Ramos (cell line): ENCODE measurements around the gene NAV3.

Experiments used
- in situ Hi-C: fragments of 300-500 bp; cut with MboI; formaldehyde crosslinking; loops from one replicate; pipeline ENCODE4 v1.14.3; 2022; ENCODE audit warnings: low sequenced_read_pairs; ENCODE audit not compliant: unreplicated experiment

NAV3 gene

DNA sequence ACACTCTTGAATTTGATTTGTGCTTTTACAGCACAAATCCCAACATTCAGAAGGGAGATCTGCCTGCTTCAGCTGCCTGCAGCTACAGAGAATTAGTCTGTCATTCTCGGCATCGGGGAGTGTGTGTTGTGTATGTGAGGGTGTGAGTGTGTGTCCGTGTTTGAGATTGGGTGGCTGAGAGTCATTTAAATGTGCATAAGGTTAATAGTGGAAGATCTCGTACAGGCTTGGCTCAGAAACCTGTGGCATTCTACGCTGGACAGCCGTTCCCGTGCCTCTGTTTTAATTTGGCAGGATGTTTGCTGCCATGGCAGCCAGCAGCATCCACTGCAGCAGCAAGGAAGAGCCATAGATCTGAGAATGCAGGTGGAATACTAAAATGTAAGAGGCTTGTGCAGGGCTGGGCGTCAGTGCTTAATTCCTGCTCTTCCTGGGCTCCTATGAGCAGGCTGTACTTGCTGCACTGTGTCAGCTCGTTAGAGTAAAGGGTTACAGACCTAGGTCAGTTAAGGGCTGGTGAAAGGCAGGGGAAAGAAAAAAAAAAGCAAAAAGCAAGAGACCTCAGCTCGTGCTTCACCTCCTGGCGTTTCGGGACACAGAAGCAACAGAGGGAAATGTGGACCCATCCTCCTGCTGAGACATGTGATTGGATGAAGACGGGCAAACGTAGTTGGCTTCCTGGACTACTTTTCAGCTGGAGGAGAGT is 205.4 kb downstream of the NAV3 start:
- in situ Hi-C loops = no loop called here

DNA sequence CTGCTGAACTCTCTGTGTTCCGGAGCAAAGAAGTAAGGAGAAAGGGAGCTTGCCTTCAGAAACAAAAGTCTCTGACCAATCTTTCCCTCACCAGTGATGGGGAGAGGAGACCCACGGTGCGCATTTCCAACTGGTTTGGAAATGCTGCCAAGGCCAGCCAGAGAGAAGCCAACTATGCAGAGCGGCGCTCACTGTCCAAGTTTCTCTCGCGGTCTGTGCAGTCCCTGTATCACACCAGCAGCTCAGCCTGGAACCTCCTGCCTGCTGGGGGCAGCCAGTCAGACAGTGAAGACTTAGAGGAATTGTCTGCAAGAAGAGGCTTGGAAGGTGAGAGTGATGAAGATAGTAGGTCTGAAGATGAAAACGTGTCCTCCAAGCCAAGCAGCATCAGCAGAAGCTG is 206.2 kb downstream of the NAV3 start:
- in situ Hi-C loops = no loop called here

- in situ Hi-C loops = no loop called here
Measured at GRCh38 chr12:78037707-78038106, 207.0 kb downstream of the NAV3 start.

DNA sequence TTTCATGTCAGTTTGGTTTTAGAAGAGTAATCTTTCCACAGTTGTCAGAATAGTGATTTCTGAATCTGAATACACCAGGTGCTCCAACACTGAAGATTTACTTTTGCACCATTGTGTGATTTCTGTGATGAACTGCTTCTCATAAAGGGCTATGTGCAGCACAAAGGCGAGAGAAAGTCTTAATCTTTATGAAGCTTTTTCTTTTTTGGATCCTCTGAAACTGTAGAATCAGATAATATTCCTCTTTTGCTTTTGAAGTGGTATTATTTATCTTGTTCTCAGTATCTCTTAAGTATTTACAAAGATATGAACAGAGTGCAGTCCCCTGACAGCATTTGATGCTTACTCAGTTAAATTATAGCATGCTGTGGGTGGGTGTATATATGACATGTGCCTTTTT is 207.8 kb downstream of the NAV3 start:
- in situ Hi-C loops = no loop called here

DNA sequence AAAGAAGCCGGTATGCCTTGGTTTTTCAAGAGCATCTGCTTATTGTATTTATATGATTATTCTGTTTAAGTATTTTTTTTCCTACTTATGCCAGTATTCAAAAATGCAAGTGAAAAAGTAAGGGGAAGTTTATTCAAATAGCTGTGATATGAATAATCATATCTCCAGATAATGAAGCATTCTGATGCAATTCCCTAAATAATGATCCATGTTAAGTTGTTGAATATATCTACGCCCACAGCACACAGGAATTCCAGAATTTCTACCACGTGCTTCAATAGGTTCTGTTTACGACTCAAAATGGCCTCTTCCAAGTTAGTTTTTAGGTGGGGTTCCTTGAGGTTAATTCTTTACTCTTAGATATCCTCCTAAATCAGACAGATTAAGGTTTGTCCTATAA is 208.3 kb downstream of the NAV3 start:
- in situ Hi-C loops = no loop called here

DNA sequence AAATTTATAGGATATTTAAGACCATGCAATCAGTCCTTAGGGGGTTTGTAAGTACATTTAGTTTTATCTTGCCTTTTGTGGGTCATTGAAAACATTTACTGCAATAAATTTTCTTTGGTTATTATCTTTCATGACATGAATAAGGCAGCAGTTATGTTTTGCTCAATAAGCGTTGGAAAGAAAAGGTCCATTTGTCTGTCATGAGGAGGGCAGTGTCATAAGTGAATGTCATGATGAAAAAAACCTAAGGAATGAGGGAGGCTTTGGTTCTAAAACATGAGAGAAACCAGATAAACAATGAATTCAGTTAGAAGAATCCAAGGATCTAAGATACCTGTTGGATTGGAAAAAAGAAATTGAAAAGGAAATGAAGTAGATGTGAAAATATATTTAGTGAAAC is 209.4 kb downstream of the NAV3 start:
- in situ Hi-C loops = no loop called here

- in situ Hi-C loops = no loop called here
Measured at GRCh38 chr12:78050790-78051189, 220.1 kb downstream of the NAV3 start.

DNA sequence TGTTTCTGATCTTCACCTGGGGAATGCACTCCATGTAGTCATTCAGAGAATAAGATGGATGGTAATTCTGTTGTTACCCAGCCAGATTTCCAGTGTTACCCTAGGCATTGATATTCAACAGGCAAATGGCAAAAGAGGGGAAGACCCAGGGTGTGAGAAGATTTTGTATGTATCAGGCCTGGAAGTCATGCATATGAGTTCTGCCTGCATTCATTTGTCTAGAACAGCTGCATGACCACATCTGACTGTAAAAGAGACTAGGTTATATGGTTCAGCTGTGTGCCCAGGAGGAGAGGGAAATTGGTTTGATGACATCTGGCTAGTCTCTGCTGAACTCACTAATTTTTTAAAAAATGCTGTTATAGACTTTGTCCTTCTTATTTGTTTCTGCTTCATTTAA is 224.9 kb downstream of the NAV3 start:
- in situ Hi-C loops = no loop called here

DNA sequence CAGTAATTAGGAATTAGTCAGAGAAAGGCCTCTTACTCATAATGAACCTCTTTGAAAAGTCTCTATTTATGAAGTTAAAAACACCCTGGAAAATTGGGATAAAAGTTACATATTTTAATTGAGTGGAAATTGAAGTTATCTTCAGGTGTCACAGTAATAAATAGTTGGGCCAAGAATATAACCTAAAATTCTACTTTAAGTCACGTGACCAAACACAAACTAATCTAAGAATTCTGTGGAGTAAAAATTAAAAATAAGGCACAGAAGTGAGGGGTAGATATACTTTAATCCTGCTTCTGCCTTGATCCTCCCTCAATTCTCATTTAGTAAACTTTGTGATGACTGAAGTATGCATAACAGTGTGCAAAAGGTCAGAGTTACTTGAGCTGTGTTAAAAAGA is 226.4 kb downstream of the NAV3 start:
- in situ Hi-C loops = no loop called here

DNA sequence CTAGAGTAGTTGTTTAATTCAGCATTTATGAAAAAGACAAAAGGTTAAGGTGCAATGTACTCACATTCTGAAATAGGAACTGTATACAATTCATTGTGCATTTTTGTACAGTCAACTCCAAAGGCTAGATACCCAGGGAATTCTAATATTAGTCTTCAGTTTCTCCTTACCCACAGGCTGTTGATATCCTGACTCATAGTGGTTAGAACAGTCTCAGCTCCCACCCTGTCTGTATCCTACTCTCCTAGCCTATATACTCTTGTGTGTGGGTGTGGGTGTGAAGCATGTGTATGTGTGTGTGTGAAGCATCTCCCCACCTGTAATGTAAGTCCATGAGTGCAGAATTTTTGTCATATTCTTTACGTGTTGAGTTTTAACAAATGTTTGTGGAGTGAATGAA is 229.5 kb downstream of the NAV3 start:
- in situ Hi-C loops = no loop called here

DNA sequence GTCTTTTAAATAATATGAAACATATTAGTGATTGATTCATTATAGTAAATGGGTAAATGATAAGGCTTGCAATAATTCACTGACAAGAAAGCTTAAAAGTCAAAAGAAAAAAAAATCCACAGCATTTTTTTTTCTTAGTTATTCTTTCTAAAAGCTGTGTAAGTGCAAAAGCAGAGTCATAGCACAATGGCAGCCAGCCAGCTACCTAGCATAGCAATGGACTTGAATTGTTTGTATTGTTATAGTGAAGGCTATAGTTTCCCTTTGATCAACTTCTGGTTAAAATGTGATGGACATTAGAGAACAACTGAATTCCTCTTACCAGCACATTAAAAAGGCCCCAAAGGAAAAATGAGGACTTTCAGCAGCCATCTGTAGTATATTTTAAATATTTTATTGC is 232.1 kb downstream of the NAV3 start:
- in situ Hi-C loops = no loop called here

GRCh38 chr12:78081590-78082314 is 251.1 kb downstream of the NAV3 start:
- in situ Hi-C loops = no loop called here

DNA sequence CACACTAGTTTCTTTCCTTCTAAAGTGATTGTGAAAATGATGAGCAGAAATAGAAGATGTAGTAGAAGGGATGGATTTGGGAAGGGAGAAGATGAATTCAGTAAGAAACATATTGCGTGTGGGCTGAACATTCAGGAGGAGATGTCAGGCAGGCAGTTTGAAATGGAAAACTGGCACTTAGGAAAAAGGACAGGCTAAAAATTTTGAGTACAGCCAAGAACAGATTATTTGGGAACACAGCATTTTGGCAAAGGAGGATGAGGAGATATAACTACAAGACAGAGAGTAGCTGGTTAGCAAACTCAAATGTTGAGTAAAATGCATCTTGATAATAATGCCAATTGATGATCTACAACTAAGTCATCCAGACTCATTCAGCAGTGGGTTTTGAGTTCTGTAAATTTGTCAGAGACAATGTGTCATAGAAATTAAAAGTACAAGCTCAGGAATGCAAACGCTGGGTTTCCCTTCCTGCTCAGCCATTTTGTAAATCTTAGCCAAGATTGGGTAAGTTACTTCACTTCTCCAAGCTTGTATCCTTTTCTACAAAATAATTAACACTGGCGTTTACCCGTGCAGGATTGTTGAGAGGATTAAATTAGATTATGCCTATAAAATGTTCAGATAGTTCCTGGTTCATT is 255.0 kb downstream of the NAV3 start:
- in situ Hi-C loops = no loop called here

DNA sequence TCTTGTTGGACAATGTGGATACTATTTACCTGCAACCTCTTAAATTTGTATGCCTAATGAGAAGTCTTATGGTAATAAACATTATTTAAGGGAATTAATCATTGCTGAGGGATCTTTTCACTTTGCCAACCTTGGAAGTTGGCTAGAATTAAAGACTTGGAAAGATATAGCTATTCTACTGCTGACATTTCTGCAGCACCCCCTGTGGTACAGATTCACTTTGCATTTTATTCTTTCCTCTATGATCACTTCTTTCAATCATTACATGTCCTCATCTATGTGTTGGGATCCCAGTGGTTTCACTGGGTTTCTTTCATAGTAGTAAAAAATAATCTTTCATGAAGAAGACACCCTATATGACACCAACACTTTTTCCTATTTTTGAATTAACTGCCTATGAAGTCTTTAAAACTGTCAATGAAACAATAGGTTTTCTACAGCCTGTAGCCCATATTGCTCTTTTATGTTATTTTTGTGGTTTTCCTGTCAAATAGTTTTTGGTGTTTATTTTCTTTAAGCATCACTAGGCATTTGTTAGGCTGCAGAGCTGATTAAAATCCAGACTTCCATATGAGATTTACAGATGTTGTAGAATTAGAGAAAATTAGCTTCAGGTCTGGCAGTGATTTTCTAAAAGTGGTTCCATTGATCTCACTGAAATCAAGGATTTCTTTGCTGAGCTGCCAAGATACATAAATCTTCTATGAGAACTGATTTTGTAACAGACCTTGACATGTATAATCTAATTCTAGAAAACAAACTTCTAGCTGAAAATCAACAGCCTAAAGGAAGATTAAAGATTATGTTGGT is 256.1 kb downstream of the NAV3 start:
- in situ Hi-C loops = no loop called here

DNA sequence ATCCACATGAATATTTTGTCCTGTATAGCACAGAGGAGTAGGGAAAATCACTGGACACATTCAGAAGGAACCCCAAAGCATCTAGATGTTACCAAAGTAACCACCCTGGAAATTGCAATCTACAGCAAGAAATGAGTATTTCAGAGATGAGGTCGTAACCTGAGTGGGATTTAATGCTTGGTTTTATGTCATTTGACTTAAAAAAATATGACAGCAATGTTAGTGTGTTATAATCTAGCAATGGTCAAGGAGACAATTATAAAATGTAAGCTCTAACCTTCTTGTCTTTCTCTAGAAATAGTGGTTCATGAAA is 256.6 kb downstream of the NAV3 start:
- in situ Hi-C loops = no loop called here

GRCh38 chr12:78088391-78088832 is 257.7 kb downstream of the NAV3 start:
- in situ Hi-C loops = no loop called here

DNA sequence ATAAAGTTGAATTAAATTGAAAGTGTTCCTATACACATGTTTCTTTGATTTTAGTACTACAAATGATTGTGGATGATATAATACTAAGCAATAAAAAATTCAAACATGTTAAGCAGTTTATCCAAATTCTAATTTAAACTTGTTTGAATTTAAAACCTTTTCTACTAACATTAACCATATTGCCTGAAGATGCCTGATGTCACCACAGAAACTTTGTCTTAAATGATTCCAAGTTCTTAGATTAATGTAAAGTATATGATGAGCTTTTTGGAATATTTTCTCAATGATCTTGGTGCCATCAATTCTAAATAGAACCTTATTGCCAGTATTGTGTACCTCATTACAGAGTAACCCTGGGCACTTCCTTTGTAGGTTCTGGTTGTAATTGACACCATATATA is 259.6 kb downstream of the NAV3 start:
- in situ Hi-C loops = no loop called here

DNA sequence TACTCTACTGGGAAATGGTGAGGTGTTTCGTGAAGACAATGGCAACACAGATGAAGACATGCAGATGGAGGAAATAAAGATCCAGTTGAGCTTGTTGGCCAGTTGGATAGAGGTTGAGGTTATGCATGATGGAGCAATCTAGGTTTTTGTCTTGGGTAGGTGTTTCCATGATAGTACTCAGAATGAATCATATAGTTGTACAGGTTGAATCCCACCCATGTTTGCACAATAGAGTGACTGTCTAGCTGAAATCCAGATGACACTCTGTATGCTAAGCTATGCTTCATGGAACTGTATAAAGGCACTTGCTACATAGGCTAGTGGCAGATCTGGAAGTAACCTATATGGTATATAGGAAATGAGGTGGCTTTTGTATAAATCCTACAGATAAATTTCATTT is 264.9 kb downstream of the NAV3 start:
- in situ Hi-C loops = no loop called here

DNA sequence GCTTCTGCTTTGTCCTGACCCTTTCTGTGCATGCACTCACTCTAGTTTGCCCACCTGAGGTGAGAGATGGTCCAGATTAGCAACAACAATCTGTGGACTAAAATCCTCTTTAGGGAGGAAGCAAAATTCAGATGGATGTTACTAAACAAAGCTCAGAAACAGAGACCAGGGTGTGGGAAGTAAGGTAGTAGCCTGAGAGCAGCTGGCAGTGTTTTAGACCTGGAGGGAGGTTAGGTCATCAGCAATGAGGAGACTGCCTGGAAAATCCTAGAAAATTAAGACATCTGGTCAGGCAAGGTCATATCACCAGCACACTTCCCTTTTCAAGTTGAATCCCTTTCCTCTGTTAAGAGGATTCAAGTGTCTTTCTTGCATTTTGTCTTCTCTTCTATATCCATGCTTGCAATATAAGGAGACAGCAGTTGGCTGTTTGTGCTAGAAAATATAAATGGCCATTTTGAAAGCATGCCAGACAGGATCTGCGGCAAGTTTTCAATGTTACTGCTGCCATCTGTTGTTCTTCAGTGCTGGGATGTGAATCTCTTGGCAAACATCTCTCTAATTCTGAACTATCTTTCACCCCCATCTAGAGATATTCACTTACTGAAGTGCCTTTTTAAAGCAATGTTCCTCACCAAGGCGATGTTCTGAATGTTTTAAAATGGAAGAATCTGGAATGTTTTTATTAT is 266.4 kb downstream of the NAV3 start:
- in situ Hi-C loops = no loop called here

DNA sequence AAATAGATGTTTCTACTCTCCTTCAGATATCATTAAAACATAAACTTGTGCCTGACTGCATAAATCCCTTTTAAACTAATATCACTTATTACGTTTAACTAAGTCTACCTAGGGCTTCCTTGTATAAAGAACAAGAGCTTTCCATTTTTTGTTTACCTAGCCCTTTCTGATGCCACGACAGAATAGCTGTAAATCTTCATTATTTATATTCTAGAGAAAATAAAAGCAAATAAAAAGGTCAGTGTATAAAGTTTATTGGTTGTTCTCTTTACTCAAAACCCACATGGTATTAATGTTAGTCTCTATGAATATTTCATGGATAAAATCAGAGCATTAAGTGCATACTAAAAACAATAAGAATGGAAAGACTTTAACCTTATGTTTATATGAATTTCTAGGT is 269.1 kb downstream of the NAV3 start:
- in situ Hi-C loops = no loop called here
